ENCODE results near the gene CEND1.

GRCh38 chr11:766936-767210, 23.0 kb downstream of the CEND1 start:
- TF ChIP-seq POLR2A (IDR thresholded peaks at IDR 0.05): no peak
- no peak for TF ChIP-seq CTCF (IDR thresholded peaks at IDR 0.05)

Data from thyroid gland (tissue), 4 donors.